ENCODE results near the gene WDR72. TPM values are rescaled to one million over a fixed set of nuclear protein-coding genes. Genes with fewer than 3 reads are reported as not detected.
"Not testable (repeated sequence)": the region's sequence is repeated elsewhere in the genome, so short reads cannot be mapped to it uniquely, and the experiment has no call there.

The WDR72 gene
- polyA plus RNA-seq, 1 experiment = not detected

GRCh38 chr15:53789654-53790375, 30.4 kb upstream of the WDR72 start:
- H3K4me3 ChIP-seq (ENCODE audit: low read depth, low read length) = no peak overlapping the region
- no peak for DNase-seq (ENCODE audit: low read depth)

GRCh38 chr15:53786401-53786800, 26.9 kb upstream of the WDR72 start:
- DNase-seq (ENCODE audit: low read depth) = no peak
- TF ChIP-seq CTCF (IDR thresholded peaks at IDR 0.05; ENCODE audit: insufficient read depth, low read depth, low read length) = no peak
- no peaks in the 10 kb centered on the region for H3K27me3 ChIP-seq (ENCODE audit: control insufficient read depth, insufficient read depth, low read length)
- POLR2A ChIA-PET = no interaction called here
- no peak overlapping the region for H3K4me3 ChIP-seq (ENCODE audit: low read depth, low read length)
- CTCF ChIA-PET = no interaction called here
- no peaks in the 10 kb centered on the region for H3K36me3 ChIP-seq (ENCODE audit: control insufficient read depth, insufficient read depth, low read length)

More at GRCh38 chr15:53789654-53790375, 30.4 kb upstream of the WDR72 start:
- no peak for TF ChIP-seq CTCF (IDR thresholded peaks at IDR 0.05; ENCODE audit: insufficient read depth, low read depth, low read length)
- H3K27me3 ChIP-seq (ENCODE audit: control insufficient read depth, insufficient read depth, low read length) = no peaks in the 10 kb centered on the region
- POLR2A ChIA-PET = no interaction called here
- CTCF ChIA-PET = no interaction called here
- H3K36me3 ChIP-seq (ENCODE audit: control insufficient read depth, insufficient read depth, low read length) = no peaks in the 10 kb centered on the region

- H3K4me3 ChIP-seq (ENCODE audit: low read depth, low read length); POLR2A ChIA-PET; CTCF ChIA-PET; H3K27me3 ChIP-seq (ENCODE audit: control insufficient read depth, insufficient read depth, low read length); DNase-seq (ENCODE audit: low read depth); H3K36me3 ChIP-seq (ENCODE audit: control insufficient read depth, insufficient read depth, low read length): not testable (repeated sequence)
Measured at GRCh38 chr15:53785241-53785640, 25.8 kb upstream of the WDR72 start.

- Histone ChIP-seq H3K36me3 (ENCODE audit: control insufficient read depth, insufficient read depth, low read length) (no peaks in the 10 kb centered on the region), H3K4me3 (ENCODE audit: low read depth, low read length) (no peak overlapping the region), H3K27me3 (ENCODE audit: control insufficient read depth, insufficient read depth, low read length) (no peaks in the 10 kb centered on the region)
- TF ChIP-seq CTCF (IDR thresholded peaks at IDR 0.05; ENCODE audit: insufficient read depth, low read depth, low read length) = no peak
- CTCF ChIA-PET = no interaction called here
- POLR2A ChIA-PET = no interaction called here
- no peak for DNase-seq (ENCODE audit: low read depth)
Measured at GRCh38 chr15:53762916-53763315, 3.5 kb upstream of the WDR72 start.

- H3K36me3 ChIP-seq (ENCODE audit: control insufficient read depth, insufficient read depth, low read length) = no peaks in the 10 kb centered on the region
- ChIA-PET CTCF (interaction anchor here (0.6 to 1.0 kb wide), 2 partner anchors 46 to 326 kb away, joined by 3 to 4 read pairs; no protein-coding TSS in a partner anchor), POLR2A (no interaction called here)
- H3K4me3 ChIP-seq (ENCODE audit: low read depth, low read length) = no peak overlapping the region
- no peak for DNase-seq (ENCODE audit: low read depth)
- no peak for TF ChIP-seq CTCF (IDR thresholded peaks at IDR 0.05; ENCODE audit: insufficient read depth, low read depth, low read length)
- no peaks in the 10 kb centered on the region for H3K27me3 ChIP-seq (ENCODE audit: control insufficient read depth, insufficient read depth, low read length)
Measured at GRCh38 chr15:53758412-53758811, 1.1 kb downstream of the WDR72 start.

GRCh38 chr15:53757906-53758305, 1.6 kb downstream of the WDR72 start:
- no peak for TF ChIP-seq CTCF (IDR thresholded peaks at IDR 0.05; ENCODE audit: insufficient read depth, low read depth, low read length)
- Histone ChIP-seq H3K4me3 (ENCODE audit: low read depth, low read length) (no peak overlapping the region), H3K27me3 (ENCODE audit: control insufficient read depth, insufficient read depth, low read length) (no peaks in the 10 kb centered on the region), H3K36me3 (ENCODE audit: control insufficient read depth, insufficient read depth, low read length) (no peaks in the 10 kb centered on the region)
- DNase-seq (ENCODE audit: low read depth) = no peak
- CTCF ChIA-PET = interaction anchor here (1.0 kb wide), 1 partner anchor 47 kb away, joined by 4 read pairs; no protein-coding TSS in a partner anchor
- POLR2A ChIA-PET = no interaction called here
